GM18951 (cell line): ENCODE measurements around the gene CNDP2.

Experiments used
- POLR2A ChIP-seq: IDR thresholded peaks from 4 replicates; pipeline ENCODE4 v1.6.1; 2011; ENCODE audit warnings: mild to moderate bottlenecking; ENCODE audit not compliant: insufficient read length, insufficient read depth; ENCODE audit errors: extremely low read depth
- in situ Hi-C: fragments of 300-500 bp; cut with MboI; formaldehyde crosslinking; loops from one replicate; pipeline ENCODE4 v1.12.0; 2022; ENCODE audit warnings: low sequenced_read_pairs, mixed read lengths, inconsistent platforms; ENCODE audit not compliant: unreplicated experiment

The CNDP2 gene

DNA sequence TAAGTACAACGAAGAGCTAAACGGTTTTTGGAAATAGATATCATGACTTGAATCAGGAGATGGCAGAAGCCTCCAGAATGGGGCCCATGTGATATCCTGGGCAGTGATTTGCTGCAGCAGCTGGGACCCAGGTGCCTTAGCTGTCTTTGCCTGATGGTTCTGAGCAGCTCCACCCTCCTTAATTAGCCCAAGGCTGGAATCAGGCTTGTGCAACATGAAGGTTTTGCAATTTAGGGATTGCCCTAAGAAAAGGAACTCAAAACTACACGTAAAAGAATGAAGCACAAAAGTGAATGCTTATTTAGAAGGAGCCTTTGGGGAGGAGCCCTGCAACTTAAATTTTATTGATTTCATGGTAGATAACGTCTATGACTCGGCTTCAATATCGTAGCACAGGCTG, 17.3 kb upstream of the CNDP2 start:
- in situ Hi-C loops, result no loop called here
- TF ChIP-seq POLR2A, result no peak

- no peak for TF ChIP-seq POLR2A
- in situ Hi-C loops, result no loop called here
These were observed 16.5 kb upstream of the CNDP2 start for GRCh38 chr18:74479486-74480148.

DNA sequence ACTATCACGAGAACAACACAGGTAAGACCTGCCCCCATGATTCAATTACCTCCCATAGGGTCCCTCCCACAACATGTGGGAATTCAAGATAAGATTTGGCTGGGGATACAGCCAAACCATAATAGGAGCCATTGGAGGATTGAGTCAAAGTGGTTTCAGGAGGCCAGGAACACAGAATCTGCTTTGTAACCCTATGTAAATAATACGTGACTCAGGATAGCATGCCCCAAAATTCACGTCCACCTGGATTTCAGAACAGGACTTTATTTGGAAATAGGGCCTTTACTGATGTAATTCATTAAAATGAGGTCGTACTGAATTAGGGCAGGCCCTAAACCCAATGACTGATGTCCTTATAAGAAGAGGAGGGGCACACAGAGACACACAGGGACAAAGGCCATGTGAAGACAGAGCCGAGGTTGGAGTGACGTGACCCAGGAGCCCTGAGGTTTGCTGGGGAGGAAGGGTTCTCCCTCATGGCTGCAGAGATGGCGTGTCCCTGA, 16.0 kb upstream of the CNDP2 start:
- in situ Hi-C loops, result no loop called here
- TF ChIP-seq POLR2A, result no peak

DNA sequence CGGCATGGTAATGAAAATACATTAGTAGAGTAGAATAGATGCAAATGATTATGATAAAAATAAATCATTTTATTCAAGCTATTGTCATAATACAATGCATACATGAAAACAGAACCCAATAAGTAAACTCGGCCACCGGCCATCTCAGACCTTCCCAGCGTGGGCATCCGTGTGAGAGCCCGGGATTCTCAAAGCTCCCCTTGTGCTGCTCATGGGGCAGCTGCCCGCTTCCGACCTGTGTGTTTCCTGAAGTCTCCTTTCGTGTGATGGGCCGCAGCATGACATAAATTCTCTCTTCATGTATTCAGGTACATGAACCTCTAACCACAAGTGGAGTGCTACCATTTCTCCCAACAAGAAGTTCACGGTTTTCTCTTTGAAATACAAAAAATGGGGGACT, 13.5 kb upstream of the CNDP2 start:
- in situ Hi-C loops, result no loop called here
- TF ChIP-seq POLR2A, result no peak

GRCh38 chr18:74486119-74486849, 9.9 kb upstream of the CNDP2 start:
- in situ Hi-C loops, result no loop called here
- TF ChIP-seq POLR2A, result no peak

DNA sequence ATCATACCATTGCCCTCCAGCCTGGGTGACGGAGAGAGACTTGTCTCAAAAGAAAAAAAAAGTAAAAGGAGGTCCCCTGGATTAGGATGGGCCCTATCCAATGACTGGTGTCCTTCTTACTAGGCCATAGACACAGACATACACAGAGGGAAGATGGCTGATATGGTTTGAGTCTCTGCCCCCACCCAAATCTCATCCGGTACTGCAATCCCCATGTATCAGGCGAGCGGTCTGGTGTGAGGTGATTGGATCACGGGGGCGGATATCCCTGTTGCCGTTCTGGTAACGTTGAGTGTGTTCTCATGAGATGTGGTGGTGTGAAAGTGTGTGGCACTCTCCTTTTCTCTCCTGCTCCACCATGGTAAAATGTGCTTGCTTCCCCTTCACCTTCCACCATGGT, 7.8 kb upstream of the CNDP2 start:
- TF ChIP-seq POLR2A, result no peak
- in situ Hi-C loops, result no loop called here

DNA sequence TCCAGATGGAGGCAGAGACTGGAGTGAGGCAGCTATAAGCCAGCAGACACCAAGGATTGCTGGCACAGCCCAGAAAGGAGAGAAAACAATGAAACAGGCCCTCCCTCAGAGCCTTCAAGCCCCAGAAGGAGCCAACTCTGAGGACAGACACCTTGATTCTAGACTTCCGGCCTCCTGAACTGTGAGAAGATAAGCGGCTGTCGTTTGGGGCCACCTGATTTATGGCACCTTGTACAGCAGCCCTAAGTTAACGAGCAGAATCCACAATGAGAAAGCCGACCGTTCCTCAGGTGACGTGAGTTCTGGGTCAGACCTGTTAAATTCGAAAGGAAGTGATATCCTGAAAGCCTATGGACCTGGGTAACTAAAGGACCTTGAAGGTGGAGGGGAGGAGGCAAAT, 7.3 kb upstream of the CNDP2 start:
- in situ Hi-C loops, result no loop called here
- TF ChIP-seq POLR2A, result no peak

- no peak for TF ChIP-seq POLR2A
- in situ Hi-C loops, result no loop called here
These were observed 6.5 kb upstream of the CNDP2 start for GRCh38 chr18:74489676-74490075.

DNA sequence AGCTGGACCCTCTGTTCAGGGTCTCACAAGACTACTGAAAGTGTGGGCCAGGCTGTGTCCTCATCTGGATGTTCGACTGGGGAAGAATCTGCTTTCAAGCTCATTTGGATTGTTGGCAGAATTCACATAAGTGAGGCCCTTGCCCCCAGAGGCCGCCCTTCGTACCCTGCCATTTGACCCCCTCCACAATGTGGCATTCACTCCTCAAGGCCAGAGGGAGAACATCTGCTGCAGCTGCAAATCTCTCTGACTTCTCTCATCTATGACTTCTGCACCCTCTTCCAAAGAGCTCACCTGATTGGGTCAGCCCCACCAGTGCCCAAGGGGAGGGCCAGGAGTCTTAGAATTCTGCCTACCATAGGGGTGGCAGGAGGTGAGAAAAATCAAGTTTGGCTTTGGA, 3.9 kb upstream of the CNDP2 start:
- in situ Hi-C loops, result no loop called here
- TF ChIP-seq POLR2A, result no peak

- TF ChIP-seq POLR2A, result no peak
- in situ Hi-C loops, result no loop called here
These were observed 2.5 kb upstream of the CNDP2 start for GRCh38 chr18:74493689-74494088.

GRCh38 chr18:74494514-74494913, 1.6 kb upstream of the CNDP2 start:
- in situ Hi-C loops, result no loop called here
- no peak for TF ChIP-seq POLR2A

DNA sequence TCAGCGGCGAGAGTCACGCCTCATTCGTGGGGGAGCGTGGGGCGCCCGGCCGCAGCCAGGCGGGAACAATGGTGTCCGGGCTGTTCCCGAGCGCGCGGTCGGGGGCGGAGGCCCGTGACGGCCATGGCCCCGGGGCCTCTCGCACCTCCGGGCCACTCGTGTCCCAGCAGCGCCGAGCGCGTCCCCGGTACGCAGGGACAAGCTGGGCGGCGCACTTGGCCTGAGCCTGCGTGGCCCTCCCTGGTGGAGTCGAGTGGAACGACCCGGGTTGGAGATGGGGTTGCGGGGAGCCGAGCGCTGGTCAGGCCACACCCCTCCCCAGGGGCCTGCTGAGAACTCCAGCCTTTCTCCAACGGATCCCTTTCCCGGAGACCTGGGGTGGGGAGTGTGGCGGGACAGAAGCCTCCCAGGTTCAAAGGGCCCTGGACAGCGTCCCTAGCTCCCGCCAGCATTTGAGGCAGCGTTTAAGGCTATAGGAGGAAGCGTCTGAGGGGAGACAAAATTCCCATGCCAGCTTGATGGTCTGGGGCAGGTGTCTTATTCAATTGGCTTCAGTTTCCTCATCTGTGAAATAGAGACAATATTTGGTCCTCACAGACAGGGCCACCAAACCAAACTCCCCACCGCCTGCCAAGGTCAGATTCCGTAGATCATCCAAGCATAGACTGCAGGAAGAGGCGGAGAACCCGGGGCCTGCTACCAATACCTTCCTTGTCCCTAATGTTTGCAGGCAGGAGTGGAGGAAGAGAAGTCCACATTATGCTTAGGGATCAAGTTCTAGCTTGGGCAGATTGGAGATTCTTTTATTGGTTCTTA, 553 bp downstream of the CNDP2 start:
- in situ Hi-C loops, result no loop called here
- TF ChIP-seq POLR2A, result no peak

GRCh38 chr18:74497324-74497676, 1.1 kb downstream of the CNDP2 start:
- in situ Hi-C loops, result no loop called here
- no peak for TF ChIP-seq POLR2A

- in situ Hi-C loops, result no loop called here
- TF ChIP-seq POLR2A, result no peak
These were observed 1.6 kb downstream of the CNDP2 start for GRCh38 chr18:74497778-74498177.
